Sigmoid colon (tissue), 4 donors: ENCODE measurements around the gene RPS6KA6.

Source experiments
- CTCF ChIP-seq, 4 experiments: fragments of 450-650 bp in 3 of 4; fragments of 200-600 bp in 1 of 4; IDR thresholded peaks; one replicate each; pipeline ENCODE4 v1.5.1; 2016 to 2019; ENCODE audit warnings: antibody characterized with exemption in 4 of 4, mild to moderate bottlenecking in 3 of 4, moderate library complexity in 2 of 4
- POLR2A ChIP-seq, 2 donors: fragments of 450-650 bp; IDR thresholded peaks; one replicate each; pipeline ENCODE4 v1.6.1; 2016; ENCODE audit warnings: antibody characterized with exemption in 2 of 2, mild to moderate bottlenecking in 2 of 2, moderate library complexity in 2 of 2
- POLR2AphosphoS5 ChIP-seq, 4 donors: sonication (generic); formaldehyde crosslinking; IDR thresholded peaks; one replicate each; pipeline ENCODE4 v1.6.1; 2017; ENCODE audit warnings: antibody characterized with exemption in 4 of 4

- no peak for TF ChIP-seq CTCF (IDR thresholded peaks at IDR 0.05)
- no peak for TF ChIP-seq POLR2A (IDR thresholded peaks at IDR 0.05)
- no peak for TF ChIP-seq POLR2AphosphoS5 (IDR thresholded peaks at IDR 0.05)
Observed at GRCh38 chrX:84156821-84157220, 31.2 kb downstream of the RPS6KA6 start.
